Measurements from ENCODE around the gene USH1C. TPM values are rescaled to one million over a fixed set of nuclear protein-coding genes. Genes with fewer than 3 reads are reported as not detected.

Gene USH1C
- total and polyA plus RNA-seq, 2 of the 4 experiments (the other 2 are of a cell fraction) = not detected

DNA sequence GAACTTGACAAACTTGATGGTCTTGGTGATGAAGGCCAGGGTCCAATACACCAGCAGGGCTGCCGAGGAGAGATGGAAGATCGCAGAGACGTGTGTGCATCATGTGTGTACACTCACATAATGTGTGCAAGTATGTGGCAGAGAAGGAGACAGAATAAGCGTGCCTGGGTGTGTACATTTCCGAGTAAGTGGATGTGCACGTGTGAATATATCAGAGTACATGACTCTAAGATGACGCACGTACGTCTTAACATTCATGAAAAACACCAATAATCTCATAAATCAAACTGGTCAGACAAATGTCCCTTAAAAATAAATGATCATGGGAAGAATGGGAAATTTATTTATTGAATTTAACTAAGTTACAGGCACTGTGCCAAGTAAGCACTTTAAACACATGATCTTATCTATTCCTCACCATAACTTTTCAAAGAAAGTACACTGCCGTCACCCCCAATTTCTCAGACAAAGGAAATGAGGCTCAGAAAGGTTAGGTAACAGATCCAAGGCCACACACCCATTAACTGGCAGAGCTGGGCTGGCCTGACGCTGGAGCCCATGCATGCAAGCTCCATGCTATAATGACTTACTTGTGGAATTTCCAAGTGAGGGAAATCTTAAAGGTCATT lies 80.6 kb downstream of the USH1C start:
- TF ChIP-seq FOS (IDR thresholded peaks at IDR 0.05; ENCODE audit: low read depth, low read length) = no peak
- no peak for TF ChIP-seq CEBPB (IDR thresholded peaks at IDR 0.05; ENCODE audit: low read depth, low read length)
- TF ChIP-seq, protein P1, sequence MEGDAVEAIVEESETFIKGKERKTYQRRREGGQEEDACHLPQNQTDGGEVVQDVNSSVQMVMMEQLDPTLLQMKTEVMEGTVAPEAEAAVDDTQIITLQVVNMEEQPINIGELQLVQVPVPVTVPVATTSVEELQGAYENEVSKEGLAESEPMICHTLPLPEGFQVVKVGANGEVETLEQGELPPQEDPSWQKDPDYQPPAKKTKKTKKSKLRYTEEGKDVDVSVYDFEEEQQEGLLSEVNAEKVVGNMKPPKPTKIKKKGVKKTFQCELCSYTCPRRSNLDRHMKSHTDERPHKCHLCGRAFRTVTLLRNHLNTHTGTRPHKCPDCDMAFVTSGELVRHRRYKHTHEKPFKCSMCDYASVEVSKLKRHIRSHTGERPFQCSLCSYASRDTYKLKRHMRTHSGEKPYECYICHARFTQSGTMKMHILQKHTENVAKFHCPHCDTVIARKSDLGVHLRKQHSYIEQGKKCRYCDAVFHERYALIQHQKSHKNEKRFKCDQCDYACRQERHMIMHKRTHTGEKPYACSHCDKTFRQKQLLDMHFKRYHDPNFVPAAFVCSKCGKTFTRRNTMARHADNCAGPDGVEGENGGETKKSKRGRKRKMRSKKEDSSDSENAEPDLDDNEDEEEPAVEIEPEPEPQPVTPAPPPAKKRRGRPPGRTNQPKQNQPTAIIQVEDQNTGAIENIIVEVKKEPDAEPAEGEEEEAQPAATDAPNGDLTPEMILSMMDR (conservative IDR thresholded peaks at IDR 0.05; ENCODE audit: low read depth, low read length) = no peak
- no peak for TF ChIP-seq BHLHE40 (IDR thresholded peaks at IDR 0.05; ENCODE audit: low read depth, low read length)
- no peak for TF ChIP-seq ELK1 (IDR thresholded peaks at IDR 0.05; ENCODE audit: borderline replicate concordance, low read depth, low read length)
- TF ChIP-seq POLR2A (IDR thresholded peaks at IDR 0.05; ENCODE audit: low read depth, low read length) = no peak
- TF ChIP-seq USF2 (IDR thresholded peaks at IDR 0.05; ENCODE audit: low read depth, low read length) = no peak
- no peak for TF ChIP-seq RAD21 (IDR thresholded peaks at IDR 0.05; ENCODE audit: low read length)
- no peak for TF ChIP-seq SMC3 (IDR thresholded peaks at IDR 0.05; ENCODE audit: low read depth, low read length)
- TF ChIP-seq MAZ (IDR thresholded peaks at IDR 0.05; ENCODE audit: borderline replicate concordance, low read depth, low read length) = no peak
- TF ChIP-seq MAFK (IDR thresholded peaks at IDR 0.05; ENCODE audit: low read depth, low read length) = no peak
- TF ChIP-seq MXI1 (IDR thresholded peaks at IDR 0.05; ENCODE audit: borderline replicate concordance, low read depth, low read length) = no peak
- TF ChIP-seq RFX5 (IDR thresholded peaks at IDR 0.05; ENCODE audit: low read depth, low read length) = no peak
- TF ChIP-seq NFE2L2 (IDR thresholded peaks at IDR 0.05; ENCODE audit: low read depth, low read length) = no peak
- TF ChIP-seq CHD1 (IDR thresholded peaks at IDR 0.05; ENCODE audit: low read depth, low read length) = no peak
- TF ChIP-seq RCOR1 (IDR thresholded peaks at IDR 0.05; ENCODE audit: insufficient replicate concordance, low read length) = no peak
- no TSS peak for BruUV-seq (replicated peaks)
- no peak overlapping the region for H2BK120ac ChIP-seq (ENCODE audit: low read depth, low read length)
- no peak overlapping the region for H3K18ac ChIP-seq (ENCODE audit: low read depth, low read length)
- H3K56ac ChIP-seq (ENCODE audit: extremely low read depth, insufficient read depth, low read length) = no peak overlapping the region
- H3K9me3 ChIP-seq (ENCODE audit: control insufficient read depth, insufficient read depth, low read length) = no peaks in the 10 kb centered on the region
- ChIA-PET CTCF (no interaction called here), POLR2A (ENCODE audit: unreplicated experiment) (no interaction called here)
- intact Hi-C loops (cut with micrococcal nuclease) = no loop called here
- no peak overlapping the region for H3K4ac ChIP-seq (ENCODE audit: low read depth, low read length)
- H4K5ac ChIP-seq (ENCODE audit: low read depth, low read length) = no peak overlapping the region
- no peak overlapping the region for H2BK15ac ChIP-seq (ENCODE audit: low read depth, low read length)
- no peak overlapping the region for H2BK20ac ChIP-seq (ENCODE audit: low read depth, low read length)
- dilution Hi-C loops (cut with HindIII; ENCODE audit: low sequenced_read_pairs, unreplicated experiment) = no loop called here
- ATAC-seq (ENCODE audit: low read depth) = no peak
- no peak overlapping the region for H3K9ac ChIP-seq (ENCODE audit: low read depth, low read length)
- H3K9me1 ChIP-seq (ENCODE audit: insufficient read depth, low read length) = no peaks in the 10 kb centered on the region
- no peaks in the 10 kb centered on the region for H4K20me1 ChIP-seq (ENCODE audit: insufficient read depth, low read length)
- H3K27me3 ChIP-seq (ENCODE audit: control insufficient read depth, insufficient read depth, low read length) = peaks cover 2% of the 10 kb centered on the region; the same call in 1 of the 2 replicates
- H3K23ac ChIP-seq (ENCODE audit: low read depth, low read length) = no peak overlapping the region
- in situ Hi-C loops (cut with MboI; ENCODE audit: low sequenced_read_pairs) = no loop called here
- no peaks in the 10 kb centered on the region for H3K4me1 ChIP-seq (ENCODE audit: control insufficient read depth, insufficient read depth, low read length)
- H2AK5ac ChIP-seq (ENCODE audit: low read depth, low read length) = no peak overlapping the region
- no peak overlapping the region for H3K14ac ChIP-seq (replicated peaks; ENCODE audit: low read depth, low read length)
- DNase-seq = no peak
- H2BK5ac ChIP-seq (ENCODE audit: low read depth, low read length, poor library complexity, severe bottlenecking) = no peak overlapping the region
- no peaks in the 10 kb centered on the region for H3K36me3 ChIP-seq (ENCODE audit: control insufficient read depth, insufficient read depth, low read length)
- H4K8ac ChIP-seq (ENCODE audit: low read depth in 2 of 2, low read length in 2 of 2) = no peak overlapping the region
- H2AK9ac ChIP-seq (replicated peaks; ENCODE audit: low read depth, low read length, poor library complexity) = no peak overlapping the region
- H3K79me1 ChIP-seq (ENCODE audit: low read depth in 1 of 2, low read length in 2 of 2) = no peaks in the 10 kb centered on the region
- no peak overlapping the region for H3K27ac ChIP-seq (ENCODE audit: insufficient read depth, low read length)
- no peak overlapping the region for H4K91ac ChIP-seq (ENCODE audit: insufficient read depth, low read depth, low read length)
- H2AFZ ChIP-seq (replicated peaks; ENCODE audit: low read length, poor library complexity) = no peak overlapping the region
- no peak overlapping the region for H3K4me2 ChIP-seq (ENCODE audit: low read depth, low read length)
- H3K4me3 ChIP-seq (ENCODE audit: insufficient read depth, low read depth, low read length) = no peak overlapping the region
- WGBS, 2 experiments (ENCODE audit: extremely low coverage in 2 of 2, insufficient read length in 1 of 2) = 42% methylated on average over 4 of the region's 11 CpGs; no CpG with 5 or more reads in 1 of the 2 experiments

All from IMR-90 (cell line).